K562 (cell line): ENCODE data around the gene CLCNKA. TPM values are rescaled to one million over a fixed set of nuclear protein-coding genes. Genes with fewer than 3 reads are reported as not detected.

ENCODE experiments used
- CBX1 ChIP-seq: sonication (generic); IDR thresholded peaks from 2 replicates; pipeline ENCODE4 v1.6.1; 2016; ENCODE audit warnings: antibody characterized with exemption, low read depth, mild to moderate bottlenecking
- FOXA3 ChIP-seq, 2 experiments: fragments of 450-650 bp in 1 of 2; sonication (generic) in 1 of 2; formaldehyde crosslinking; IDR thresholded peaks in 1 of 2; conservative IDR thresholded peaks in 1 of 2; 2 replicates each; pipeline versions ENCODE4 v1.4.0 to v1.8.0; 2020 to 2022; ENCODE audit warnings: mild to moderate bottlenecking in 2 of 2, missing genetic modification reagents in 1 of 2
- ILF3 ChIP-seq: fragments of 450-650 bp; IDR thresholded peaks from 2 replicates; pipeline ENCODE4 v1.6.1; 2018; ENCODE audit warnings: antibody characterized with exemption, mild to moderate bottlenecking, moderate library complexity, borderline replicate concordance
- JUNB ChIP-seq: fragments of 450-650 bp; formaldehyde crosslinking; conservative IDR thresholded peaks from 2 replicates; pipeline ENCODE4 v1.4.0; 2020; ENCODE audit warnings: mild to moderate bottlenecking
- MBD2 ChIP-seq: sonication (generic); IDR thresholded peaks from 2 replicates; pipeline ENCODE4 v1.6.1; 2016; ENCODE audit warnings: low read depth, borderline replicate concordance
- MEIS2 ChIP-seq: fragments of 450-650 bp; IDR thresholded peaks from 2 replicates; pipeline ENCODE4 v1.6.1; 2014; ENCODE audit warnings: mild to moderate bottlenecking; ENCODE audit not compliant: partially characterized antibody
- NFIX ChIP-seq: fragments of 250-450 bp; sonication (Bioruptor Pico); IDR thresholded peaks from 2 replicates; pipeline ENCODE4 v1.4.0; 2020; ENCODE audit warnings: low read depth, mild to moderate bottlenecking, moderate library complexity
- TBL1XR1 ChIP-seq, 2 experiments: IDR thresholded peaks; 2 replicates each; pipeline ENCODE4 v1.6.1; 2012; ENCODE audit warnings: improper control_type of control experiment in 2 of 2, low read length in 2 of 2, mild to moderate bottlenecking in 1 of 2
- TEAD4 ChIP-seq, 2 experiments: sonication (generic) in 1 of 2; formaldehyde crosslinking in 1 of 2; IDR thresholded peaks; 2 replicates each; pipeline versions ENCODE4 v1.6.1 to v1.8.0; 2012 to 2022; ENCODE audit warnings: borderline replicate concordance in 1 of 2, inconsistent platforms in 1 of 2, low read length in 1 of 2, mild to moderate bottlenecking in 1 of 2, missing genetic modification reagents in 1 of 2
- ZNF133 ChIP-seq: fragments of 250-450 bp; sonication (Bioruptor Pico); IDR thresholded peaks from 2 replicates; pipeline ENCODE4 v1.4.0; 2020; ENCODE audit warnings: mild to moderate bottlenecking
- ZNF354B ChIP-seq: fragments of 250-450 bp; sonication (Bioruptor Pico); IDR thresholded peaks from 2 replicates; pipeline ENCODE4 v1.4.0; 2020
- polyA plus RNA-seq, 8 experiments: library from polyadenylated mRNA; depleted of rRNA in 4 of 8; stranded (reverse) in 5 of 8; unstranded in 3 of 8; fragments of >200 nt; fragmentation: Nextera tagmentation in 2 of 8; fragmentation: Illumina TruSeq in 1 of 8; extraction: Ambion mirVana in 2 of 8; extraction: Trizol in 1 of 8; gene quantifications; 2 replicates each; pipeline versions ENCODE4 v1.2.1 to v1.2.3, GENCODE V29; 2011 to 2014; ENCODE audit warnings: inconsistent platforms in 1 of 8, missing spikeins in 1 of 8
- total RNA-seq, 7 experiments: library from RNA; depleted of rRNA in 6 of 7; stranded (reverse); fragments of >200 nt in 6 of 7; fragmentation: Illumina TruSeq in 2 of 7; extraction: Trizol in 2 of 7; gene quantifications; 2 replicates each; pipeline versions ENCODE4 v1.2.1 to v1.2.3, GENCODE V29; 2011 to 2021; ENCODE audit warnings: low replicate concordance in 1 of 7
- TF ChIP-seq, protein P1 (sequence below), 2 experiments: fragments of 250-450 bp in 1 of 2; fragments of 450-650 bp in 1 of 2; sonication (Bioruptor Pico) in 1 of 2; IDR thresholded peaks; 2 replicates each; pipeline versions ENCODE4 v1.6.1 to v1.8.0; 2016 to 2021; ENCODE audit warnings: mild to moderate bottlenecking in 2 of 2, moderate library complexity in 2 of 2, missing compliant biosample characterization in 1 of 2, missing genetic modification characterization in 1 of 2
- TF ChIP-seq, protein P2 (sequence below): sonication (generic); formaldehyde crosslinking; IDR thresholded peaks from 2 replicates; pipeline ENCODE4 v1.8.1; 2023; ENCODE audit warnings: missing genetic modification reagents, mild to moderate bottlenecking, borderline replicate concordance
- TF ChIP-seq, protein P3 (sequence below): fragments of 150-350 bp; IDR thresholded peaks from 2 replicates; pipeline ENCODE4 v1.6.1; 2014; ENCODE audit warnings: low read depth, mild to moderate bottlenecking, low read length, borderline replicate concordance
- TF ChIP-seq, protein P4 (sequence below): fragments of 250-450 bp; sonication (Bioruptor Pico); IDR thresholded peaks from 2 replicates; pipeline ENCODE4 v1.8.0; 2022; ENCODE audit warnings: moderate library complexity, mild to moderate bottlenecking, inconsistent platforms

The CLCNKA gene
- total and polyA plus RNA-seq, 9 of the 15 experiments (the other 6 are each of a cell fraction or from before 2014, with no cell fraction given), result 0.03 to 0.37 (median 0.10) TPM; not detected in 3

DNA sequence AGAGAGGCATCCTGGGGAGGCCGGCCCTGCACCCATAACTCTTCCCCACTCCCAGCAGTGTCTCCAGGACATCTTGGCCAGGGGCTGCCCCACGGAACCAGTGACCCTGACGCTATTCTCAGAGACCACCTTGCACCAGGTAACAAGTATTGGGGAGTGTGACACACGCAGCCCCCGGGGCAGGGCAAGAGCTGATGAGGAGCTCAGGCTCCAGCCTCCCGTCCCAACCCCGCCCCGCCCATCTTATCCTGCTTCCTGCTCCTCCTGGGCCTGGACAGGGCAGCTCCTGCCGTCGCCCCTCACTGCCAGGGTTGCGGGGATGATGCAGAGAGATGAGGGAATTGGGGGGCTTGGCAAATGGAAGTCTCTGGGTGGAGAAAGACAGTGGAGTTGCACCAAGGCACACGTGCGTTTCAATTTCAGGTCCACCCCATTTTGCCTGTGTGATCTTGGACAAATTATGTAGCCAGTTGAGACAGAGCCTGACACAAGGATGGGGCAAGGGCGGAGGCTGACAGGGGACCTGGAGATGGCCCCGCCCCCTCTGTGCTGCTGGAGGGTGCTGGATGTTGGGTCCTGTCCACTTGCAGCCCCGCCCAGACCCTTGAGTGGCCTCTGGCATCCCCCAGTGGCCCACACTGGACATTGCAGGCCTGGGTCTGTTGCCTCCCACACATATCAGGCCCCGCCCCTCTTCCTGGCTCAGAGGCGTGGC is 10.7 kb downstream of the CLCNKA start (continued):
- TF ChIP-seq, protein P1, sequence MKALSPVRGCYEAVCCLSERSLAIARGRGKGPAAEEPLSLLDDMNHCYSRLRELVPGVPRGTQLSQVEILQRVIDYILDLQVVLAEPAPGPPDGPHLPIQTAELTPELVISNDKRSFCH (CRISPR knock-in tag; IDR thresholded peaks at IDR 0.05), result no peak
- TF ChIP-seq, protein P1 (tag; IDR thresholded peaks at IDR 0.05), result no peak
- peak; percentile 47 for TF ChIP-seq MEIS2
- TF ChIP-seq, protein P2, sequence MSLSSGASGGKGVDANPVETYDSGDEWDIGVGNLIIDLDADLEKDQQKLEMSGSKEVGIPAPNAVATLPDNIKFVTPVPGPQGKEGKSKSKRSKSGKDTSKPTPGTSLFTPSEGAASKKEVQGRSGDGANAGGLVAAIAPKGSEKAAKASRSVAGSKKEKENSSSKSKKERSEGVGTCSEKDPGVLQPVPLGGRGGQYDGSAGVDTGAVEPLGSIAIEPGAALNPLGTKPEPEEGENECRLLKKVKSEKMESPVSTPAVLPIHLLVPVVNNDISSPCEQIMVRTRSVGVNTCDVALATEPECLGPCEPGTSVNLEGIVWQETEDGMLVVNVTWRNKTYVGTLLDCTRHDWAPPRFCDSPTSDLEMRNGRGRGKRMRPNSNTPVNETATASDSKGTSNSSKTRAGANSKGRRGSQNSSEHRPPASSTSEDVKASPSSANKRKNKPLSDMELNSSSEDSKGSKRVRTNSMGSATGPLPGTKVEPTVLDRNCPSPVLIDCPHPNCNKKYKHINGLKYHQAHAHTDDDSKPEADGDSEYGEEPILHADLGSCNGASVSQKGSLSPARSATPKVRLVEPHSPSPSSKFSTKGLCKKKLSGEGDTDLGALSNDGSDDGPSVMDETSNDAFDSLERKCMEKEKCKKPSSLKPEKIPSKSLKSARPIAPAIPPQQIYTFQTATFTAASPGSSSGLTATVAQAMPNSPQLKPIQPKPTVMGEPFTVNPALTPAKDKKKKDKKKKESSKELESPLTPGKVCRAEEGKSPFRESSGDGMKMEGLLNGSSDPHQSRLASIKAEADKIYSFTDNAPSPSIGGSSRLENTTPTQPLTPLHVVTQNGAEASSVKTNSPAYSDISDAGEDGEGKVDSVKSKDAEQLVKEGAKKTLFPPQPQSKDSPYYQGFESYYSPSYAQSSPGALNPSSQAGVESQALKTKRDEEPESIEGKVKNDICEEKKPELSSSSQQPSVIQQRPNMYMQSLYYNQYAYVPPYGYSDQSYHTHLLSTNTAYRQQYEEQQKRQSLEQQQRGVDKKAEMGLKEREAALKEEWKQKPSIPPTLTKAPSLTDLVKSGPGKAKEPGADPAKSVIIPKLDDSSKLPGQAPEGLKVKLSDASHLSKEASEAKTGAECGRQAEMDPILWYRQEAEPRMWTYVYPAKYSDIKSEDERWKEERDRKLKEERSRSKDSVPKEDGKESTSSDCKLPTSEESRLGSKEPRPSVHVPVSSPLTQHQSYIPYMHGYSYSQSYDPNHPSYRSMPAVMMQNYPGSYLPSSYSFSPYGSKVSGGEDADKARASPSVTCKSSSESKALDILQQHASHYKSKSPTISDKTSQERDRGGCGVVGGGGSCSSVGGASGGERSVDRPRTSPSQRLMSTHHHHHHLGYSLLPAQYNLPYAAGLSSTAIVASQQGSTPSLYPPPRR (CRISPR knock-in tag), result no peak
- no peak for TF ChIP-seq MBD2
- TF ChIP-seq, protein P3, sequence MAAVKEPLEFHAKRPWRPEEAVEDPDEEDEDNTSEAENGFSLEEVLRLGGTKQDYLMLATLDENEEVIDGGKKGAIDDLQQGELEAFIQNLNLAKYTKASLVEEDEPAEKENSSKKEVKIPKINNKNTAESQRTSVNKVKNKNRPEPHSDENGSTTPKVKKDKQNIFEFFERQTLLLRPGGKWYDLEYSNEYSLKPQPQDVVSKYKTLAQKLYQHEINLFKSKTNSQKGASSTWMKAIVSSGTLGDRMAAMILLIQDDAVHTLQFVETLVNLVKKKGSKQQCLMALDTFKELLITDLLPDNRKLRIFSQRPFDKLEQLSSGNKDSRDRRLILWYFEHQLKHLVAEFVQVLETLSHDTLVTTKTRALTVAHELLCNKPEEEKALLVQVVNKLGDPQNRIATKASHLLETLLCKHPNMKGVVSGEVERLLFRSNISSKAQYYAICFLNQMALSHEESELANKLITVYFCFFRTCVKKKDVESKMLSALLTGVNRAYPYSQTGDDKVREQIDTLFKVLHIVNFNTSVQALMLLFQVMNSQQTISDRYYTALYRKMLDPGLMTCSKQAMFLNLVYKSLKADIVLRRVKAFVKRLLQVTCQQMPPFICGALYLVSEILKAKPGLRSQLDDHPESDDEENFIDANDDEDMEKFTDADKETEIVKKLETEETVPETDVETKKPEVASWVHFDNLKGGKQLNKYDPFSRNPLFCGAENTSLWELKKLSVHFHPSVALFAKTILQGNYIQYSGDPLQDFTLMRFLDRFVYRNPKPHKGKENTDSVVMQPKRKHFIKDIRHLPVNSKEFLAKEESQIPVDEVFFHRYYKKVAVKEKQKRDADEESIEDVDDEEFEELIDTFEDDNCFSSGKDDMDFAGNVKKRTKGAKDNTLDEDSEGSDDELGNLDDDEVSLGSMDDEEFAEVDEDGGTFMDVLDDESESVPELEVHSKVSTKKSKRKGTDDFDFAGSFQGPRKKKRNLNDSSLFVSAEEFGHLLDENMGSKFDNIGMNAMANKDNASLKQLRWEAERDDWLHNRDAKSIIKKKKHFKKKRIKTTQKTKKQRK, result no peak
- TF ChIP-seq TEAD4 (IDR thresholded peaks at IDR 0.05; ENCODE audit: low read length), result peak; percentile 55
- TF ChIP-seq TEAD4 (CRISPR knock-in tag; IDR thresholded peaks at IDR 0.05; ENCODE audit: borderline replicate concordance), result no peak
- no peak for TF ChIP-seq ZNF354B (CRISPR knock-in tag)
- TF ChIP-seq TBL1XR1 (IDR thresholded peaks at IDR 0.05; ENCODE audit: low read length in 2 of 2), result no peak
- no peak; the same call in 1 of the 2 replicates for TF ChIP-seq CBX1
- TF ChIP-seq, protein P4, sequence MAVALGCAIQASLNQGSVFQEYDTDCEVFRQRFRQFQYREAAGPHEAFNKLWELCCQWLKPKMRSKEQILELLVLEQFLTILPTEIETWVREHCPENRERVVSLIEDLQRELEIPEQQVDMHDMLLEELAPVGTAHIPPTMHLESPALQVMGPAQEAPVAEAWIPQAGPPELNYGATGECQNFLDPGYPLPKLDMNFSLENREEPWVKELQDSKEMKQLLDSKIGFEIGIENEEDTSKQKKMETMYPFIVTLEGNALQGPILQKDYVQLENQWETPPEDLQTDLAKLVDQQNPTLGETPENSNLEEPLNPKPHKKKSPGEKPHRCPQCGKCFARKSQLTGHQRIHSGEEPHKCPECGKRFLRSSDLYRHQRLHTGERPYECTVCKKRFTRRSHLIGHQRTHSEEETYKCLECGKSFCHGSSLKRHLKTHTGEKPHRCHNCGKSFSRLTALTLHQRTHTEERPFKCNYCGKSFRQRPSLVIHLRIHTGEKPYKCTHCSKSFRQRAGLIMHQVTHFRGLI (CRISPR knock-in tag), result no peak
- no peak for TF ChIP-seq ZNF133 (CRISPR knock-in tag)
- no peak for TF ChIP-seq FOXA3 (CRISPR knock-in tag; conservative IDR thresholded peaks at IDR 0.05 in 1 of 2, IDR thresholded peaks at IDR 0.05 in 1 of 2)
- no peak for TF ChIP-seq ILF3
- no peak for TF ChIP-seq NFIX (CRISPR knock-in tag)
- TF ChIP-seq JUNB (CRISPR knock-in tag), result no peak
